Stimulated activated CD8-positive, alpha-beta memory T cell treated with anti-CD3 and anti-CD28 coated beads, Interleukin-4, amount 100 ng/mL, for 24 hours (primary cell): ENCODE results near the gene NECAB2.

Experiments
- DNase-seq: peaks from one replicate; pipeline ENCODE4 v3.0.0-alpha.2; 2020; ENCODE audit warnings: low read depth

The NECAB2 gene

GRCh38 chr16:83967091-83967490 lies 953 bp upstream of the NECAB2 start:
- DNase-seq, result no peak

- no peak for DNase-seq
Observed at GRCh38 chr16:83968306-83968851, 335 bp downstream of the NECAB2 start.

- no peak for DNase-seq
Observed at GRCh38 chr16:83968891-83969649, 1.0 kb downstream of the NECAB2 start.

- DNase-seq, result no peak
Observed at GRCh38 chr16:83969771-83970429, 1.9 kb downstream of the NECAB2 start.

GRCh38 chr16:83970430-83970815 lies 2.4 kb downstream of the NECAB2 start:
- DNase-seq, result no peak

GRCh38 chr16:83971165-83972130 lies 3.4 kb downstream of the NECAB2 start:
- no peak for DNase-seq

GRCh38 chr16:83972256-83973008 lies 4.4 kb downstream of the NECAB2 start:
- DNase-seq, result no peak

- DNase-seq, result no peak
Observed at GRCh38 chr16:83973077-83973476, 5.0 kb downstream of the NECAB2 start.

GRCh38 chr16:83973581-83974385 lies 5.7 kb downstream of the NECAB2 start:
- no peak for DNase-seq

GRCh38 chr16:83974475-83974874 lies 6.4 kb downstream of the NECAB2 start:
- no peak for DNase-seq

- no peak for DNase-seq
Observed at GRCh38 chr16:83975590-83976260, 7.7 kb downstream of the NECAB2 start.

GRCh38 chr16:83977056-83977815 lies 9.2 kb downstream of the NECAB2 start:
- no peak for DNase-seq

- DNase-seq, result no peak
Observed at GRCh38 chr16:83978401-83978904, 10.4 kb downstream of the NECAB2 start.

- no peak for DNase-seq
Observed at GRCh38 chr16:83979441-83979840, 11.4 kb downstream of the NECAB2 start.

GRCh38 chr16:83980794-83981193 lies 12.8 kb downstream of the NECAB2 start:
- DNase-seq, result no peak

- DNase-seq, result no peak
Observed at GRCh38 chr16:83981799-83982198, 13.8 kb downstream of the NECAB2 start.

- no peak for DNase-seq
Observed at GRCh38 chr16:83983491-83983890, 15.4 kb downstream of the NECAB2 start.

GRCh38 chr16:83989300-83989699 lies 21.3 kb downstream of the NECAB2 start:
- DNase-seq, result no peak

- no peak for DNase-seq
Observed at GRCh38 chr16:83990492-83990891, 22.4 kb downstream of the NECAB2 start.
